Left cardiac atrium (tissue), 4 donors: ENCODE results near the gene TFAP2E. TPM values are rescaled to one million over a fixed set of nuclear protein-coding genes. Genes with fewer than 3 reads are reported as not detected.

Experiments used
- ATAC-seq, 2 donors: fragments of 200-7000 bp; cut with Tn5 transposase; one replicate each; pipeline ENCODE4 v1.9.1; 2020; ENCODE audit warnings: mild to moderate bottlenecking in 2 of 2, moderate library complexity in 2 of 2
- DNase-seq: peaks from one replicate; pipeline ENCODE4 v3.0.0-alpha.2; 2020
- intact Hi-C, 2 donors: fragments of 100-400 bp; cut with DNase I; formaldehyde crosslinking; loops; one replicate each; pipeline versions ENCODE4 v1.14.1 to v1.15.1; 2022 to 2023
- total RNA-seq, 2 donors: library from RNA; stranded (reverse); fragmentation: NEBNext Ultra II Directional; extraction: Animal tissue kit (Norgen Biotek cat#: 25700); gene quantifications; one replicate each; pipeline ENCODE4 v1.2.1, GENCODE V29; 2021
- donor health status: DM: no; HTN: yes; CAD: no.
- donor health status: DM: no; HTN: yes; CAD: no; lungs with severe emphysema.
- donor health status: DM: yes; HTN: yes; CAD: no.
- donor health status: Dilated cardiomyopathy.

The TFAP2E gene
- total RNA-seq, 2 donors from 2014 or later = 0.32 to 0.47 TPM

DNA sequence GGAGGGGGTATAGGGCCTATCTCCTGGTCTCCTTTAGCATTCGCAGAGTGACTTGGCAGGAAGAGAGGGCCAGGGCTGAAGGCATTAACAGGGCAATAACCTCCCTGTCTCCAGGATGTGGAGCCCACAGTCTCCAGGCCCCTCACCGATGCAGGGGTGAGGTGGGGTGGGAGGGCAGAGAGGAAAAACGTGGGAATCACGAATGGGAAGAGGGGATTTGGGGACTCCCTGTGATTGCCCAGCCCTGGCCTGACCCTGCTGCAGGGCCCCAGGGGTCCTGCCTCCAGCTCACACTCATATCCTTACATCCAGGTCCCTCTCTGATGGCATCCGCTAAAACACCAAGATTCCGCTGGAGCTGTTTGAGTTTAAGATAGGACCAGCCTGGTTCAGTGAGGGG, 14.6 kb downstream of the TFAP2E start:
- ATAC-seq (no peak), DNase-seq (no peak)
- intact Hi-C loops = no loop called here

DNA sequence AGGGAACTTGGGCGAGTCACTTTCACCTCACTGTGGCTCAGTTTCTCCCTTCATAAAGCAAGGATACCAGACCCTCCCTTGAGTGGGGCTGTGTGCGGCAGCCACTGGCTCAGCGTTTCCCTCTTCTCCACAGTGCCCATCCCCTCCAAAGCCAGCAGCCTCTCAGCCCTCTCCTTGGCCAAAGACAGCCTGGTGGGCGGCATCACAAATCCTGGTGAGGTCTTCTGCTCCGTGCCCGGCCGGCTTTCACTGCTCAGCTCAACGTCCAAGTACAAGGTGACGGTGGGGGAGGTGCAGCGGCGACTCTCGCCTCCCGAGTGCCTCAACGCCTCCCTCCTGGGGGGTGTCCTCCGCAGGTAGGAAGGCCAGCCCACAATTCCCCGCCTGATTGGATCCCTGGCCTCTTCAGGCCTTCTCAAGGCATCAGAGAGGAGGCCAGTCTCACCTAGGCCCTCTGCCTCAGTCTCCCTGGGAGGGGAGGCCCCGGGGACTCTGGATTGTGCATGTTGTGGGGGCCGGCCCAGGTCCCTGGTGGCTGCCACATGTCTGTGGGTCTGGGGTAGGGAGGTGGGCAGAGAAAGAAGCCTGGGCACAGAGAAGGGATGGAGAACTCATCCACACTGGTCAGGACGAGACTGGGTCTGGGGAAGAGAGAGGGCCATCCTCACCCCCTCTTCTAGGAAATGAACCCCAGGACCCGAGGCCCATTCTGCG, 15.2 kb downstream of the TFAP2E start:
- DNase-seq = no peak
- no peak for ATAC-seq
- intact Hi-C loops = no loop called here

GRCh38 chr1:35589516-35590427, 16.7 kb downstream of the TFAP2E start:
- DNase-seq = no peak
- intact Hi-C loops = no loop called here
- ATAC-seq = no peak

- DNase-seq (no peak), ATAC-seq (no peak)
- intact Hi-C loops = no loop called here
Observed at GRCh38 chr1:35590476-35591040, 17.4 kb downstream of the TFAP2E start.

- no peak for DNase-seq
- no peak for ATAC-seq
- intact Hi-C loops = no loop called here
Observed at GRCh38 chr1:35591211-35591610, 18.1 kb downstream of the TFAP2E start.

GRCh38 chr1:35592991-35593769, 20.1 kb downstream of the TFAP2E start:
- intact Hi-C loops = no loop called here
- no peak for DNase-seq
- ATAC-seq = no peak

DNA sequence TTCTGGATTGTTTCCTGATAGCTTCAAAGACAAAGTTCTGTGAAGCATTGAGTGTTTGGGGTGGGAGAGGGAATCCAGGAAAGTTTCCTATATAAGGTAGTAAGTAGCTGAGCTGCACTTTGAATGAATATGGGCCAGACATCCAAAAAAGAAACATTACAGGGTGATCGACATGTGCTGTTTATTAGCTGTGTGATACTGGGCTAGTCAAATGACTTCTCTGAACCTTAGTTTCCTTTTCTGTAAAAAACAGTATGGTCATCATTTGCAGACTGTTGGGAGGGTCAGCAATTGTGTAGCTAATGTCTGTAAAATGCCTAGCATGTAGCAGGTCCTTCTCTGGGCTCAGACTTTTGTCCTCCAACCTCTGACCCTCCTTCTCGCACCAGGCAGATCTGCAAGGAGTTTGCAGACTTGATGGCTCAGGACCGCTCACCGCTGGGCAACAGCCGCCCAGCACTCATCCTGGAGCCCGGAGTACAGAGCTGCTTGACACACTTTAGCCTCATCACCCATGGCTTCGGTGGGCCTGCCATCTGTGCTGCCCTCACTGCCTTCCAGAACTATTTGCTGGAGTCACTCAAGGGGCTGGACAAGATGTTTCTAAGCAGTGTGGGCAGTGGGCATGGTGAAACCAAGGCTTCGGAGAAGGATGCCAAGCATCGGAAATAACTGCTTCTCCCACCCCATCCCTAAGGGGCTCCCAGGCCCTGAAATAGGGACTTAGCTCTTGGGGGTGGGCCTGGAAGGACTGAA, 21.1 kb downstream of the TFAP2E start:
- no peak for ATAC-seq
- no peak for DNase-seq
- intact Hi-C loops = no loop called here

DNA sequence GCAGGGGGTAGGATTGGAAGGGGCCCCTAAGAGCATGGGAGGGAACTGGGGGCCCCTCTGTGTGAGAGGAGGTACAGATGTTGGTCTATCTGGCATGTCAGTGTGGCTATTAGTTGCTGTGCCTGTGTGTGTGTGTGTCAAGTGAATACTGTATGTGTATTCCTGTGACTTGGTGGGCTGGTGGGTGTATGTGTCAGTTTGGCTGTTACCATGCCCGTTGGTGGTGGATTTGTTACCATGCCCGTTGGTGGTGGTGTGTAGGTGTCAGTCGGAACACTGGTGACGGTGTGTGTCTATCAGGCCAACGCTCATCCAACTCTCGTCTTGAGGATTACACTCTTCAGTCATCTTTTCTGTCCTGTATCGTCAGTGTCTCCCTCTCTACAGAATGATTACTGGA, 22.6 kb downstream of the TFAP2E start:
- intact Hi-C loops = no loop called here
- ATAC-seq (no peak), DNase-seq (no peak)

DNA sequence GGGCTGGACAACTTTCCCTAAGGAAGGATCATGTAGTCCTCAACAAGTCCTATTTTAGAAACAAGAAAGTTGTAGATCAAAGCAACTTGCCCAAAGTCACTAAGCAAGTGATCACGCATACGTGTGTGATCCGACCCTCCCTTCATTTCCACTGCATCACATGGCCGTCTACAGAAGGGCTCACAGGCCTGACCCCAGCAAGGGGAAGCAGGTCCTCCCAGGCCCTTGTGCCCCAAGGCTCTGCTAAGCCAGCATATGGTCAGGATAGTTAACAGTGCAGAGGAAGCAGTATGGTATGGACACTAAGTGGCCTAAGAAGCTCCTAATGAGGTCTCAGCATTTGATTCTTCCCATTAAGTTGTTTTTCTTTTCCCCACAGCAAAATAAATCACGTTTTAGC, 24.8 kb downstream of the TFAP2E start:
- ATAC-seq (no peak), DNase-seq (no peak)
- intact Hi-C loops = no loop called here

- DNase-seq (no peak), ATAC-seq (no peak)
- intact Hi-C loops = no loop called here
Observed at GRCh38 chr1:35598895-35599294, 25.8 kb downstream of the TFAP2E start.

- no peak for DNase-seq
- ATAC-seq = no peak
- intact Hi-C loops = no loop called here
Observed at GRCh38 chr1:35599411-35599810, 26.3 kb downstream of the TFAP2E start.

DNA sequence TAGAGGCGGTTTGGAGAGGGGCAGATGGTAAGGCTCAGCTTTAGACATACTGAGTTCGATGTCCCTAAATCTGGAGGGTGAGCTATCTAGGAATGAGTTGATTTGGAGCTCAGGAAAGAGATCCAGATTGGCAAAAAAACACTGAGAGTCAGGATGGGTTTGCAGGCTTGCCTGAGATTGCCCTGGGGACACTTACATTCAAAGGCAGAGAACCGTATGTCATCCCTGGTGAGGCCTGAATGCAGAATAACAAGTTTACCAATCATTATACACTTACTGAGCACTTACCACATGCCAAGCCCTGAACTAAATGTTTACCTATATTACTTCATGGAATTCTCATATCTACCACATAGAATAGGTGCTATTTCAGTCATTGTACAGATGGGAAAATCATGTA, 27.5 kb downstream of the TFAP2E start:
- intact Hi-C loops = no loop called here
- ATAC-seq = no peak
- no peak for DNase-seq

GRCh38 chr1:35603468-35603867, 30.4 kb downstream of the TFAP2E start:
- ATAC-seq (no peak), DNase-seq (no peak)
- intact Hi-C loops = no loop called here

DNA sequence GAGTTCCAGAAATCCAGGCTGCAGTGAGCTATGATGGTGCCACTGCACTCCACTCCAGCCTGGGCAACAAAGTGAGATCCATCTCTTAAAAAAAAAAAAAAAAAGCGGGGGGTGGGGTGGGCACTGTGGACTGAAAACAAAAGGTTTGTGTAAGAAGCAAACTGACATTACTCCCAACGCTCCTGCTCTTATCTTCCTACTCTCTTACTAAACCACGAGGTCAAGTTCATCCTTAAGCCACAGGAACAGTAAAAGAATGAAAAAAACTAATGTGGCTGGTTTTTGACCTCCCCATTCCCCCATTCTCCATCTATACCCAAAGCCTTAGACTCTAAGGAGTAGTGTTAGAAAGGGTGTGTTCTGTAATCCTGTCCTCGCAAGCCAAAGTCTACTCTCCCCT, 30.8 kb downstream of the TFAP2E start:
- ATAC-seq = no peak
- intact Hi-C loops = no loop called here
- no peak for DNase-seq

DNA sequence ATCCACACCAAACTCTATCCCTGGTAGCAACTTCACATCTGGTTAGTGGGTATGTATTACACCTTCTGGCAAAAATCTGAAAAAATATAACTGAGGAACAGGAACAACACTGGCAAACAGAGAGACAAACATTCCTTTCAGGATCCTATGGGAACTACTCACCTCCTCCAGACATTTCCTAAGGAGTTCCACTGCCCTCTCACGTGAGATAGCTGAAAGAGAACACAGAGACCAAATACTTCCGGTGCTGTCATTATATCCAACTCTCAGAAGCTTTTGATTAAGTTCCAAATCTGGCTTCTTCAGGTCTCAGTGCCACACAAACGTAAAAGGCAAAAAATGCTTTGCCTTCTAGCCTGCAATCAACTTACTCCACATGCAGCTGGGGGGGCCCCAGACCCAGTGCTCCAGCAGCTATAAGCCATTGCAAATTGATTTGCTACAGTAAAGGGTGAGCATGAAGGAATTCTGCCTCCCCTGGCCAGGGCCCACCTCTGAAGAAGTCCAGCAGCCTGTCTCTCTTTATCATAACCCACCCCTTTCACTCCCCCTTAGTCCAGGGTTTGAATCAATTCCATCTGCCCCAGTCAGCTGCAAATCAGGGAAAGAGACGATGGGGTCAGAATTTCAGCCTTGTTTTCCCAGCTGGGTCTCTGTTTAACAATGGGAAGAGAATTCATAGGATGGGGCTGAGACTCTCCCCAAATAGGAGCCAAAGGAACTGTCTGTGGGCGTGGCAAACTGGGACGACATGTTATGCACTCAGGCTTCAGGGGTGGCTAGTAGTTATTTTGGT, 32.2 kb downstream of the TFAP2E start:
- intact Hi-C loops = no loop called here
- ATAC-seq (no peak), DNase-seq (no peak)

- intact Hi-C loops = no loop called here
- DNase-seq = no peak
- no peak for ATAC-seq
Observed at GRCh38 chr1:35605867-35606182, 32.7 kb downstream of the TFAP2E start.

GRCh38 chr1:35611655-35612054, 38.5 kb downstream of the TFAP2E start:
- no peak for ATAC-seq
- intact Hi-C loops = no loop called here
- no peak for DNase-seq

- no peak for DNase-seq
- no peak for ATAC-seq
- intact Hi-C loops = no loop called here
Observed at GRCh38 chr1:35615440-35615839, 42.3 kb downstream of the TFAP2E start.
